IPS-18c (cell line): ENCODE data around the gene PTCHD1.

Experiments
- H3K4me3 ChIP-seq: 2 replicates; pipeline ENCODE4 v1.7.0; 2013; ENCODE audit warnings: low read depth, mild to moderate bottlenecking, low read length, moderate library complexity; ENCODE audit not compliant: insufficient read depth
- H3K9me3 ChIP-seq: one replicate; pipeline ENCODE4 v1.6.1; 2013; ENCODE audit warnings: mild to moderate bottlenecking, low read length, moderate library complexity; ENCODE audit not compliant: control insufficient read depth, insufficient read depth

The PTCHD1 gene

DNA sequence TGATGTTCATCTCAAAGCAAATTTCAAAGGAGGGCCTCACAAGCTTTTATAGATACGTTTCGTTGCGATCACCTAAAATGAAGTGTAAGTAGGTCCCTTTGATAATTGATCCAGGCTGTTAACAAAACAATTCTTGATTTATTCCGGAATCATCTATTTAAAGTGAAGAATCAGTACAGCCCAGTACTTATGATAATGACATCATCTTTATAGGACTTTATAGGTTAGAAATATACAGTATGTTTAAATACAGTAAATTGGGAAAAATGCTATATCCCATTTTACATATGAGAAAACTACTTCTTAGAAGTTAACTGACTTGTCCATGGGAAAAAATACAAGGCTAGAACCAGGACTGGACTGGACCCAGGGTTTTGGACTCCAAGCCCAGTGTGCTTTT is 3.7 kb downstream of the PTCHD1 start:
- H3K9me3 ChIP-seq: no peaks in the 10 kb centered on the region
- no peak overlapping the region for H3K4me3 ChIP-seq

DNA sequence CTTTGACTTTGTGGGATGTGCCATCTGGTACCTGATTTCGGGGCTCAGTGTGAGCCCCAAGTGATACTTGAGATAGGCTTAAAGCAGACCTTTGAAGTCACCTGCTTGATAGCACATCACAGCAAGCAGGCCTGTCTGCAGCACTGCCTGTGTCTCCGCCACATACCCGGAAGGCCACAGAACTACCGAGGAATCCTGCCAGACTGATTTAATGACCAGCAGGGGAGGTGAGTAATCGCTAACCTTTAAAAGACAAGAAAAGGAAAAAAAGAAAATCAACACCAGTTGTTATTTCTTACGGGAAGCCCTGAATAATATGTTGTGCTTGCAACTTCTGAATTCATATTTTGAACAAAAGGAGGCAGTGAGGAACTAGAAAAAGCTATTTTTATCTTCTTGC is 6.8 kb downstream of the PTCHD1 start:
- Histone ChIP-seq H3K9me3 (no peaks in the 10 kb centered on the region), H3K4me3 (no peak overlapping the region)

DNA sequence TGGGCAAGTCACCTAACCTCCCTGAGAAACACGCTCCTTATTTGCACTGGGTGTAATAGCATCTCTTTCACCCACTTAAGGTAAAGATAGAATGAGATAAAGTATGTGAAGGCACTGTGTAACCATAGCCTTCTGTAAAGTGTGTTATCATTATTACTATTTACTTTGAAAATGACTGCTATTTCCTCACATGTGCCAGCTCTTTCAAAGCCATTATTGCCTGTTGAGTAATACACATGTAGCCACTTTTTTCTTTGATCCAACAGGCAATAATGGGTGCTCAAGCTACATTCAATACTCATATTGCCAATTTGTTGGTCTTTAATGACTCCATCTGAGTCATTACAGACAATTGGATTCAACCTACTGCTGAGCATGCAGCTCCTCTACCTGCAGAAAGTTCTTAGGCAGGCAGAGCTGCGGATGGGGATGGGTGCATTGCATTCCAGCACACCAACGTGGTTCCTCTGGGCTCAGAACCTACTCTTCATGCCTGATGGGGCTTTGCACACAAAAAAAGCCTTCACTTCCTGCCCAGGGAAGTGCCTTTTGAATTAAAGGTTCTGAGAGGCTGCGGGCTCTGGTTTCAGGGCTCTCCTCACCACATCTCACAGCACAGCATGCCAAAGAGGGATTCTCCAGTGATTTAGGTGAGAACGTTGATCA is 9.7 kb downstream of the PTCHD1 start:
- H3K9me3 ChIP-seq: no peaks in the 10 kb centered on the region

DNA sequence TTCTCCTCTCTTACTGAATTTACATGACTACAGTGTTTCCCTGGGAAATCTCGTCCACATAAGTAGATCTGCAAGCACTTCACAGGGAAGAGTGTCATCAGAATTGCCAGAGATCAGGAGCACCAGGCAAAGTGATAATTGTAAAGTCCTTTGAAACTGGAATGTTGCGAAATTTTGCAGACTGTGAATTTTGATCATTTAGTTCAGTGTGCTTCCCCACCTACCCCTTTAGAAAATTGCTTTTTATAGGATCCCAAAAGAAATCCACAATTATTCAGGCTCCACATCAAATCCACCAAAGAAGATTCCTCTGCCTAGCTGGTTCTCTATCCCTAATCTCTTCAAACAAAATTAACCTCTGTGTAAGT is 10.2 kb downstream of the PTCHD1 start:
- no peaks in the 10 kb centered on the region for H3K9me3 ChIP-seq
- no peak overlapping the region for H3K4me3 ChIP-seq

More for the DNA sequence above, 9.7 kb downstream of the PTCHD1 start:
- H3K4me3 ChIP-seq: no peak overlapping the region

DNA sequence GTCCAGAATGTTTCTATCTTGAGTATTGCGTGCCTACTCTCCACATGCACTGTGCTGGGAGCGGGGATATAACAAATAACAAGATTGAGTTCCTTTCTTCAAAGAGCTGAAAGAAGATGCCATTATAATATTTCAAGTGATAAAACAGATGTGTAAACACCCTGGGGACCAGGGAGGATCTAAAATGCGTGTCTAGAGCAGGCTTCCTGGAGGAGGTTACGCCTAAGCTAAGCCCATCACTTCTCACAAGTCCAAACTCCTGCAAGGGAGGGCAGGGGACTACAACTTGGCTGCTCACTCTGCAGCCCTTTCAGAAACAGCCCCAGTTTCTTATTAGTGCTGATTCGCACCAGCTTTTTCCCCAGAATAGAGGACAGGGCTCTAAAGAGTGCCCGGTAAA is 21.5 kb downstream of the PTCHD1 start:
- Histone ChIP-seq H3K9me3 (peaks cover 2% of the 10 kb centered on the region), H3K4me3 (no peak overlapping the region)

DNA sequence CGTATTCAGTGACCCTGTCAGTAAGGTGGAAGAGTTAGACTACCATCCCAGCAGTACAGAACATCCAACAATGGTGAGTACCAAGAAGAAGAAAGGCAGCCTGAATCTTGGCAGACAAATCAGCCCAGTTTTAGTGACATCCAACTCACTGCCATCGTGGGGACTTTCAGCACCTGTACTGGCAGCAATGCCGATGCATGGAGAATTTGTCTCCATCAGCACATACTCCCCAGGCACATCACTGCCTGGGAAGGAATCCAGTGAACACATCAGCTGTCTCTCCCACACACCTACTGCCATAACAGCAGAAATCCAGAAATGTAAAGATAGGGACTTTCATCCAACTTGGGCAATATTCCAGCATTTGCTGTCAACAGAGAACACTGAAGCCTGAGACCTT is 29.8 kb downstream of the PTCHD1 start:
- H3K9me3 ChIP-seq: no peaks in the 10 kb centered on the region

DNA sequence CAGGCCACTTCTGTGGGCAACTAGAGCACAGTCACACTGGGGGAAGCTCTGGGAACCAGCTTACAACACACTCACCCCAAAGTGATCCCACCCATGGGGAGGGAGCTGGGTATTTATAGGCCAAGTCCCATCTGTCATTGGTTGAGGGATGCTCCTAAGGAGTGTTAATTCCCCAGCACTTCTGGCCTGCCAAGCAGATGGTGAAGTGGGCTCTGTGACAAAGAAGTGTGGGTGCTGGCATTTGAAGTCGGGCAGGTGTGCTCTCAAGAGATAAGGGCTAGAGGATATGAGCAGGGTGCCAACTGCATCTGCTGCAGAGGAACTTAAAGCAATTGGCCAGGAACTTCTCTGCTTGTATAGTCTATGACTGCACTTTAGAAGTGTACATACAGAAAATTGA is 30.9 kb downstream of the PTCHD1 start:
- Histone ChIP-seq H3K9me3 (no peaks in the 10 kb centered on the region), H3K4me3 (no peak overlapping the region)

More for the DNA sequence above, 29.8 kb downstream of the PTCHD1 start:
- H3K4me3 ChIP-seq: no peak overlapping the region

DNA sequence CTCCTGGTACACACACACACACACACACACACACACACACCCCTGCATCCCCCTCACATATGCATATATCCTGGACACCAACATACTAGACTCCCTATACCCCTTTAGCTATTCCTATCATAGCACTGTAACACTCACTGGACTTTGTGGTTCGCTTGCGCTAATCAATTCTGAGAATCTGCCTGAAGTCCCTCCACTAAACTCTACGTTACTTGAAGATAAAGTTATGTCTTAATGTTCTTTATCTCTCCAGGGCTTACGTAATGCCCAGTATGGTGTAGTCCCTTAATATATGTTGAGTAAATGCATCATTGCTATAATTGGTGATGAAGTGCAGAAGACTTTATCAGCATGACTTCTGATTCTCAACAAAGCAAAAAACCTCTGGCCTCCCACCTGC is 32.3 kb downstream of the PTCHD1 start:
- Histone ChIP-seq H3K4me3 (no peak overlapping the region), H3K9me3 (no peaks in the 10 kb centered on the region)

DNA sequence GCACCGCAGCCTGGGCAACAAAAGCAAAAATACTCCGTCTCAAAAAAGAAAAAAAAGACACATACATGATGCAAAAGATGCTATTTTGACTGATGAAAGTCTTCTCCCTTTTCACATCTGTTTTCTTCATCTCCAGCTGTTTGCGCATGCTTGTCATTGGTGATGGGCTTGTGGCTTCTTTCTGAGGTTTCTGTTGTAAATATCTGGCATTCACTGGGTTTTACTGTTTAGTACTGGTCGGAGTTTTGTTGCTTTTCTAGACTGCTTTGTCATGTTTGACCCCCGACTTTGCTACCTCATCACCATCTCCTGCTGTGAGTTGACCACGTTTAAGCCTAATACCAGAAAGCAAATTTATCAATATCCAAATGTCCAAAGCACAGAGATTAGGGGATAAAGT is 34.4 kb downstream of the PTCHD1 start:
- Histone ChIP-seq H3K4me3 (no peak overlapping the region), H3K9me3 (no peaks in the 10 kb centered on the region)

DNA sequence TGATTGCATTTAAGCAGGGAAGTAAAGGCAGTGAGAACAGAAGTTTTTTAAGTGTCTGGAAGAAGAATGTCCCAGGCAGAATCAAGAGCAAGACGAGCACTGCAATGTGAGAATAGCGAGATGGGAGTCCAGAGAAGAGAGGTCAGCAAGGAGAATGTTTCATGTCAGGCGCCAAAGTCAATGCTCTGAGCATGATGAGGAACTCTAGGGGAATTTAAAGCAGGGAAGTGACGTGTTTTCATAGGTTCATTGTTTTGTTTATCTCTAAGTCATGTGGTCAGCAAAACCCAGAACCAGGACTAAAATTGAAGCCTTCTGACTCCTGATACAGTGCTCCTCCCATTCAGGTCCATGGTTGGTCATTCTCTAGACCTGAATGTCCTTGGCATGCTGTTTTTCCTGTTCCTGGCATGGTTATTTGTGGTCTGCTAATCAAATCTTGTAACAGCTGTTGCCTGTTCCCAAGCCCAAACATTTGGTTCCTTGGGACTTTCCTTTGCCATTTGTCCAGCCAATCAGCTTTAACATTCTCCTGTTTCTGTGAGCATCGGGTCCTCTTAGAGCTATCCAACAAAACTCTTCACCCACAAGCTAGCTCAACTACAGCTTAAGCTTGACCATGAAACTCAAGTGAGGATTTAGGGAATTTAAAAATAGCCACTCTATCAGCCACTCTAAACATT is 37.7 kb downstream of the PTCHD1 start:
- Histone ChIP-seq H3K9me3 (no peaks in the 10 kb centered on the region), H3K4me3 (no peak overlapping the region)

DNA sequence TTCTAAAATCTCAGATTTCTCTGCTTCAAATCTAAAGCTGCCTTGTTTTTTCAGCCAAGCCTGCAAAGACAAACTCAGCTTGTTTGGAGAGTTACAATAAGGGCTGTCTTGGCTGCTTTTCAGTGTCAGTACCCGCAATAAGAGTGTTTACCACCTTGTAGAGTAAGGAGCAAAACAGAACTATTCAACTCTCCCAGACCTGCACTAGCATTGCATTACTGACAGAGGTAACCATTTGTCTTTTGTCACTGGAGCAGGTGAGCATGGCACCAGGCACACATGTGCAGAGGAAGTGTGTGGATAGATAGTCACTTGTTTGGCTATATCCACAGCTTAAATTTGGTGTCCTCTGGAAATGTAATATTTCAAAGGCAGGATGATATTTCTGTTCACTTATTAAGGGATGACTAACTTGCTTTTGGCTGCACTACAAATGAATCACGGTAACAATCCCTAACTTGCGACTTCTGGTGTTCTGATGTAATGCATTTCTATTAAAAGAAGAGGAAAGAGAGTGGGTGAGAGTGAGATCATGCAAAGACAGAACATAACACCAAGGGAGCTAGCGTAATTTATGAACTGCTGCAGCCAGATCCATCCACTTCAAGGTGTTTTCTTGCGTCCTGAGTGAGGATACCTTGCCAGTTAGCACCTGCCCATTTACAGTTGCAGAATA is 38.6 kb downstream of the PTCHD1 start:
- H3K9me3 ChIP-seq: no peaks in the 10 kb centered on the region

DNA sequence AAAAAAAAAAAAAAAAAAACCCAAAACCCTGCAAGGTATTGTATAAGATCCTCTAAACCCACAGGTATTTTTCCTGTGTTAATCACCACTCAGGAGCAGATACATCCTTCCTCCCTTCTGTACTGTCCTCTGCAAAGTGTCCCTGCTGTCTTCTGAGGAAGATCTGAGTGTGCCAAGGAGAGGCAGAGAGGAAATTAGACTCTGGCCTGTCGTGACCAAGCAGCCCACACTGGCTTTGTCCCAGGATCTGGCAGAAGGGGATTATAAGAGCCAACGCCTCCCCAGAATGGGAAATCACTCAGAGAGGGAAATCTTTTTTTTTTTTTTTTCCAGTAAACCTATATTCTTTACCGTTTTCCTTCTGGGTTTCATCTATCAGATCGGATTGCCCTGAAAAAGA is 39.6 kb downstream of the PTCHD1 start:
- no peaks in the 10 kb centered on the region for H3K9me3 ChIP-seq

More for the DNA sequence above, 38.6 kb downstream of the PTCHD1 start:
- no peak overlapping the region for H3K4me3 ChIP-seq

DNA sequence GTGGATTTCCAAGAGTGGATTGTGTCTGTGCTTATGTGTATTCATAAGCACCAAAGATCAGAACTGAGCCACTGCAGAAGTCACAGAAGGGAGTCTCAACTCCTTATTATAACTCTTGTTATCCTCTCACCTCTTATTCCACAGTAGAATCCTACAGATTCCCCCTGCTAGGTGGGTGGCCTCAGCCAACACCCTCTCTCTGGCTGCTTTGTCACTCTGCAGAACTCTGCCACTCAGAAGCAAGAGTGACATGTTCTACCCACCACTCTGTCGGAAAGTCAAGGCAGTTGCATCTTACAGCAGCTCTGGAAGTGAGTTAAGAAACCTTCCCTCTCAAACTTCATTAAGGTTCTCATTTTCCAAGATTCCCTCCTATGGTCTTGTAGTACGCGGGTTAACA is 41.9 kb downstream of the PTCHD1 start:
- Histone ChIP-seq H3K4me3 (no peak overlapping the region), H3K9me3 (no peaks in the 10 kb centered on the region)

More for the DNA sequence above, 39.6 kb downstream of the PTCHD1 start:
- H3K4me3 ChIP-seq: no peak overlapping the region

DNA sequence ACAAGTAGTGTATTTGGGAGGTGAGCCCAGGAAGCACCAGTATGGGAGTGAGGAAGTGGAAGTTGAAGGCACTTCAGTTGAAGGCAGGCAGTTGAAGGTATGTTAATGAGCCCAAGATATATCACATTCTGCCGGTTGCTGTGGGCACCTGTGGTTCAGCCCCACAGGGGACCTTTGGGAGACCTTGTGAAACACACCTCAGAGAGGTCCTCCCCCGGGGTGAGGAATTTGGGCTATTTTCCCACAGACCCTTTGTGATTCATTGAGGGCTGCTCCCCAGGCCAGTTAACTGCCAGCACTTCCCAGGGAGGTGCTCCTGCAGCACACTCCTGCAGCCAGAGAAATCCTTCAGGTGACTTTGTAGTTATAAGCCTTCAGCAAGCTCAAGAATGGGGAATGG is 45.9 kb downstream of the PTCHD1 start:
- Histone ChIP-seq H3K4me3 (no peak overlapping the region), H3K9me3 (no peaks in the 10 kb centered on the region)

DNA sequence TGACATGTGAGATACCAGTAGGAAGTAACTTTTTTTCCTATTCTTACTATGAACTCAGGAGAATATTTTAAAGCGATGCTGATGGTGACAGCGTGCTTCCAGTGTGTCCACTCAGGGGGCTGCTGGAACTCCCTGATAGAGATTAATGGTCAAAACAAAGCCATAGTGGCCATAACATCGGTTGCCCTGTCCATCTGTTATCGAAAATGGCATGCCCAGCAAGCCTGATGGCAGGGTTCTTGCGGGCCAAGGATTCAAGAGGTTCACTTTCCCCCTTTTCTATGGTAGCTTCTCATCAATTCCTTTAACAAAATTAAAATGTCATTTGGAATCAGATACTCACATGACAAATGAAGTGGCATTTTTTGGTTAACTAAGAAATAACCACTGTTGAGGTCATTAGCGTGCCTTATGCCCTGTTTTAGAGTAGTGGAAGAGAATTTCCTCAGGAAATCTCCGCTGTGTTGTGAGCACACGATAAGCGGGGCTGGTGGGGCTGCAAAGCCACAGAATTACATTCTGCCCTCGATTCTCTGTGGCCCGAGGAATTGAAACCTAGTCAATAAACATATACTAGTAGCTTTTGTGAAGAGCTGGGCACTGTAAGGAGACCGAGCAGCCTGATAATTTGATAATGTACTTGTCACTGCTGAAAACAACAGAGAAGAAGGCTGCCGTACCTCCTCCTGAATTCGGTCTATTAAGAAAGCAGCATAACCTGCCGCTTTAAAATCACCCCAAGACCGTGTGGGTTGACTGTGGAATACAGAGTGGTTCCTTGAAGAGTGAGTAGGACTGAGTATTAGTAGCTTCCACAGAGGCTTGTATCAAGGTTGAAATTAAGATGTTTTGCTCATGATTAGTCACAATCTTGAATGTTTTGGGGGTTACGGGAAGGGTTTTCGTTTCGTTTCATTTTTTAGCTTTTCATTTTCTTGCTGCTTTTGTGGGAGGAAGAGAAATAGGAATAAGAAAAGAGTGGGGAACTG is 46.7 kb downstream of the PTCHD1 start:
- Histone ChIP-seq H3K9me3 (no peaks in the 10 kb centered on the region), H3K4me3 (no peak overlapping the region)

DNA sequence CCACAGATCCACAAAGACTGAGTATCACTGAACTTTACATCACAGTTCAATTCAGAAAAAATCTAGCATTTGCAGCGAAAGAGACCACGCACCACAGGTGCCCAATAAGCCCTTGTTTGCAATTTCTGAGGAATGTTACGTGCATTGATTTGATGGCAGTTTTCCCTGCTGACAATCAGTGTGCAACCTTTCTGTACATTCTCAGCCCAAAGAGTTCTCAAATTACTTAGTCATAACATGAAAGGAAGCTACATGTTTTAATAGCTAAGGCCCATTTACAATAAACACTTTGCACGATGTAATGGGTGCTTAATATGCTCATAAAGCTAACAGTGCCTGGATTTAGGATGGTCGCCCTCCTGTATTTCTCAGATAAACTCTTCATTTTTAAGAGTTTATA is 47.9 kb downstream of the PTCHD1 start:
- no peak overlapping the region for H3K4me3 ChIP-seq
- H3K9me3 ChIP-seq: no peaks in the 10 kb centered on the region

DNA sequence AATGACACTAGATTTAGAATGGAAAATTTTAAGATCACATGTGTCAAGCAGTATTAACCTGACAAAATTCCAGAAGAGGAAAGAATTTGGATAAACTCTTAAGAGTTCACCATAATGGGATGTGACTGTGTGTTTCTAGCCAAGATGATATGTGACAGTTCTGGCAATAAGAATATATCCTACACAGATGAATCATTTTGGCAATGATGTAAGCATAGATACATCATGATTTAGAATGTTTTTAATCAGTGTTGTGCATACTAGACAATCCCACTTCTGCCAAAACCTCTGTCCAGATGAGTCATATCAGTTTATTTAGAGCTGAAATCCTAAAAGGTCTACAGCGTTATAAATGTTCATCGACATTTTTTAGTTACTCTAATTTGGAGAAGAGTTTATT is 48.8 kb downstream of the PTCHD1 start:
- no peaks in the 10 kb centered on the region for H3K9me3 ChIP-seq
- H3K4me3 ChIP-seq: no peak overlapping the region
